Fibroblast of skin of back (primary cell): Measurements from ENCODE around the gene RBBP9. TPM values are rescaled to one million over a fixed set of nuclear protein-coding genes. Genes with fewer than 3 reads are reported as not detected.
A peak's percentile ranks its signal among the peaks of the same experiment; 100 is the strongest.

Experiments
- DNase-seq: peaks from one replicate; pipeline ENCODE4 v3.0.0-alpha.2; 2013
- polyA plus RNA-seq, 2 experiments: library from polyadenylated mRNA; unstranded; fragments of 120-200 nt; gene quantifications; one replicate each; pipeline ENCODE4 v1.2.1, GENCODE V29; 2013; ENCODE audit not compliant: insufficient read length in 2 of 2

RBBP9 gene
- 13.4 TPM for polyA plus RNA-seq (2013, experiment 1 of 2; ENCODE audit: insufficient read length)
- 7.0 TPM for polyA plus RNA-seq (2013, experiment 2 of 2; ENCODE audit: insufficient read length)

- DNase-seq = peak; percentile 83
Observed at GRCh38 chr20:18496740-18497592, at the start of gene RBBP9. Gene RBBP9 (minus strand): TSS chr20:18497225. CDS start chr20:18497167, 58 bp downstream.

GRCh38 chr20:18545566-18545965 is 48.5 kb upstream of the RBBP9 start:
- DNase-seq = no peak

GRCh38 chr20:18543932-18544331 is 46.9 kb upstream of the RBBP9 start:
- DNase-seq = no peak

- DNase-seq = no peak
Observed at GRCh38 chr20:18543216-18543615, 46.2 kb upstream of the RBBP9 start.

- peak; percentile 9 for DNase-seq
Observed at GRCh38 chr20:18541741-18542140, 44.7 kb upstream of the RBBP9 start.

- no peak for DNase-seq
Observed at GRCh38 chr20:18537651-18538050, 40.6 kb upstream of the RBBP9 start.

- DNase-seq = no peak
Observed at GRCh38 chr20:18533978-18534644, 37.1 kb upstream of the RBBP9 start.

- DNase-seq = no peak
Observed at GRCh38 chr20:18533491-18533890, 36.5 kb upstream of the RBBP9 start.

GRCh38 chr20:18532626-18533025 is 35.6 kb upstream of the RBBP9 start:
- no peak for DNase-seq

GRCh38 chr20:18529041-18529440 is 32.0 kb upstream of the RBBP9 start:
- no peak for DNase-seq

GRCh38 chr20:18527836-18528235 is 30.8 kb upstream of the RBBP9 start:
- peak; percentile 16 for DNase-seq

- DNase-seq = no peak
Observed at GRCh38 chr20:18527339-18527738, 30.3 kb upstream of the RBBP9 start.

GRCh38 chr20:18526761-18527160 is 29.7 kb upstream of the RBBP9 start:
- peak; percentile 6 for DNase-seq

- peak; percentile 79 for DNase-seq
Observed at GRCh38 chr20:18524646-18525045, 27.6 kb upstream of the RBBP9 start.

- no peak for DNase-seq
Observed at GRCh38 chr20:18523066-18523465, 26.0 kb upstream of the RBBP9 start.

GRCh38 chr20:18522066-18522465 is 25.0 kb upstream of the RBBP9 start:
- peak; percentile 49 for DNase-seq

GRCh38 chr20:18515973-18516372 is 18.9 kb upstream of the RBBP9 start:
- DNase-seq = no peak

GRCh38 chr20:18514127-18514526 is 17.1 kb upstream of the RBBP9 start:
- DNase-seq = no peak

GRCh38 chr20:18513208-18513607 is 16.2 kb upstream of the RBBP9 start:
- DNase-seq = no peak

GRCh38 chr20:18511571-18511970 is 14.5 kb upstream of the RBBP9 start:
- no peak for DNase-seq

GRCh38 chr20:18507218-18508191 is 10.5 kb upstream of the RBBP9 start, which contains the start of gene SEC23B:
Gene SEC23B (plus strand): TSS chr20:18507940. CDS start chr20:18510836, 2,896 bp downstream.
- peak; percentile 97 for DNase-seq

GRCh38 chr20:18506744-18507143 is 9.7 kb upstream of the RBBP9 start:
- DNase-seq = no peak
